Measurements from ENCODE around the gene DLG1. TPM values are rescaled to one million over a fixed set of nuclear protein-coding genes. Genes with fewer than 3 reads are reported as not detected.

Gene DLG1
- total and polyA plus RNA-seq, 4 donors: 12.7 to 51.2 (median 22.3) TPM

DNA sequence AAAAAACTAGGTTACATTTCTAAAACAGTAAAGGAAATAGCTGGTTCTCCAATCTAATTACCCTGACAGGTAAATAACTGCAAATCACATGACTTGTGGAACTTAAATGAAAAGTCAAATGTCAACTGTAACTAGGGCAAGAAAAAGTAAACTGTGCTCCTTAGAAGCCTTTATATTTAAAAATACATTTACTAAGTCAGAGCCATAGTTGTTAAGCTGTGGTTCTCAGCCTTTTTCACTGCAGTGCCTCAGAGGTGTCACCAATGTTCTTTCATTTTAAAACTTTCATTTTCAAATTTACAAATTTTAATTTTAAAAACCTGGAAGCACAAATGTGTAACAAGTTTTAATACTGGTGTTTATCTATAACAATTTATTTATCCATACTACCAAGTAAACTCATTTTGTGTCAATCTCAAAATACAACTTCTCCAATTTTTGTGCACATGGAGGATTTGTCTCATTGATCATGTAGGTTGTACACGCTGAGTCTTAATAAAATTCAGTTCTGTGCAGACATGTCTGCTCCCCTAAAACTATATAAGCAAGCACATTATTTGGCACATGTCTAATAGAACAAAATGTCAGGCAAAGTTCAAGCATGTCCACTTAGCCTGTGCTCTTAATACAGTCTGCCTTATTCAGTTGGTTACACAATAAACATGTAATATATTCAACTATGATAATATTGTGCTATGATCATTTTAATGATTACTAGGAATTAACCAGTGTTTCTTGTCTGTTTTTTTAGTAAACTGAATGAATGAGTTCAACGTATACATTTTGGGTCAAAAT, 70.4 kb downstream of the DLG1 start:
- no peak for TF ChIP-seq REST (IDR thresholded peaks at IDR 0.05)
- no peak for TF ChIP-seq SP1 (IDR thresholded peaks at IDR 0.05)
- TF ChIP-seq HNF4G (IDR thresholded peaks at IDR 0.05): no peak
- TF ChIP-seq NR2F2 (IDR thresholded peaks at IDR 0.05): no peak
- TF ChIP-seq RAD21 (IDR thresholded peaks at IDR 0.05): no peak
- TF ChIP-seq GABPA (IDR thresholded peaks at IDR 0.05 in 1 of 2, conservative IDR thresholded peaks at IDR 0.05 in 1 of 2): no peak
- TF ChIP-seq RXRA (IDR thresholded peaks at IDR 0.05): no peak
- TF ChIP-seq TAF1 (conservative IDR thresholded peaks at IDR 0.05): no peak
- TF ChIP-seq CTCF (IDR thresholded peaks at IDR 0.05; ENCODE audit: low read depth, low read length, missing input control): no peak
- TF ChIP-seq, protein P1, sequence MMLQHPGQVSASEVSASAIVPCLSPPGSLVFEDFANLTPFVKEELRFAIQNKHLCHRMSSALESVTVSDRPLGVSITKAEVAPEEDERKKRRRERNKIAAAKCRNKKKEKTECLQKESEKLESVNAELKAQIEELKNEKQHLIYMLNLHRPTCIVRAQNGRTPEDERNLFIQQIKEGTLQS (IDR thresholded peaks at IDR 0.05): no peak
- TF ChIP-seq JUND (IDR thresholded peaks at IDR 0.05): no peak
- no peak for TF ChIP-seq FOXA2 (IDR thresholded peaks at IDR 0.05)
- DNase-seq (ENCODE audit: low spot score): no peak
- Histone ChIP-seq H3K36me3 (ENCODE audit: control insufficient read depth in 4 of 4, insufficient read depth in 3 of 4, low read depth in 1 of 4, low read length in 3 of 4) (no peaks in the 10 kb centered on the region), H3K27me3 (ENCODE audit: control insufficient read depth in 4 of 4, insufficient read depth in 4 of 4, low read length in 3 of 4) (no peaks in the 10 kb centered on the region), H3K9me3 (ENCODE audit: control insufficient read depth in 4 of 4, low read length in 3 of 4) (no peaks in the 10 kb centered on the region), H3K4me1 (ENCODE audit: control insufficient read depth in 4 of 4, insufficient read depth in 4 of 4, low read length in 3 of 4) (peaks cover 0 to 23% (median 15%) of the 10 kb centered on the region in 4 donors), H3K4me3 (ENCODE audit: low read depth in 1 of 3, low read length in 3 of 3) (no peak overlapping the region), H3K27ac (ENCODE audit: low read depth in 1 of 2, low read length in 2 of 2) (no peak overlapping the region), H3K9ac (ENCODE audit: low read depth in 1 of 2, low read length in 2 of 2) (no peak overlapping the region)
- 90% methylated on average over 2 of the region's 2 CpGs for WGBS

- Histone ChIP-seq H3K4me3 (ENCODE audit: low read depth in 1 of 3, low read length in 3 of 3) (no peak overlapping the region), H3K36me3 (ENCODE audit: control insufficient read depth in 4 of 4, insufficient read depth in 3 of 4, low read depth in 1 of 4, low read length in 3 of 4) (no peaks in the 10 kb centered on the region), H3K27ac (ENCODE audit: low read depth in 1 of 2, low read length in 2 of 2) (no peak overlapping the region), H3K4me1 (ENCODE audit: control insufficient read depth in 4 of 4, insufficient read depth in 4 of 4, low read length in 3 of 4) (peaks cover 1 to 34% (median 19%) of the 10 kb centered on the region in 4 donors), H3K9me3 (ENCODE audit: control insufficient read depth in 4 of 4, low read length in 3 of 4) (no peaks in the 10 kb centered on the region), H3K9ac (ENCODE audit: low read depth in 1 of 2, low read length in 2 of 2) (no peak overlapping the region), H3K27me3 (ENCODE audit: control insufficient read depth in 4 of 4, insufficient read depth in 4 of 4, low read length in 3 of 4) (no peaks in the 10 kb centered on the region)
- WGBS: 58% methylated on average over 3 of the region's 3 CpGs
- DNase-seq (ENCODE audit: low spot score): no peak
- TF ChIP-seq, protein P2, sequence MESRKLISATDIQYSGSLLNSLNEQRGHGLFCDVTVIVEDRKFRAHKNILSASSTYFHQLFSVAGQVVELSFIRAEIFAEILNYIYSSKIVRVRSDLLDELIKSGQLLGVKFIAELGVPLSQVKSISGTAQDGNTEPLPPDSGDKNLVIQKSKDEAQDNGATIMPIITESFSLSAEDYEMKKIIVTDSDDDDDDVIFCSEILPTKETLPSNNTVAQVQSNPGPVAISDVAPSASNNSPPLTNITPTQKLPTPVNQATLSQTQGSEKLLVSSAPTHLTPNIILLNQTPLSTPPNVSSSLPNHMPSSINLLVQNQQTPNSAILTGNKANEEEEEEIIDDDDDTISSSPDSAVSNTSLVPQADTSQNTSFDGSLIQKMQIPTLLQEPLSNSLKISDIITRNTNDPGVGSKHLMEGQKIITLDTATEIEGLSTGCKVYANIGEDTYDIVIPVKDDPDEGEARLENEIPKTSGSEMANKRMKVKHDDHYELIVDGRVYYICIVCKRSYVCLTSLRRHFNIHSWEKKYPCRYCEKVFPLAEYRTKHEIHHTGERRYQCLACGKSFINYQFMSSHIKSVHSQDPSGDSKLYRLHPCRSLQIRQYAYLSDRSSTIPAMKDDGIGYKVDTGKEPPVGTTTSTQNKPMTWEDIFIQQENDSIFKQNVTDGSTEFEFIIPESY (IDR thresholded peaks at IDR 0.05): no peak
- TF ChIP-seq REST (IDR thresholded peaks at IDR 0.05): no peak
- no peak for TF ChIP-seq HNF4G (IDR thresholded peaks at IDR 0.05)
- TF ChIP-seq HNF4A (conservative IDR thresholded peaks at IDR 0.05): no peak
These were observed 72.2 kb downstream of the DLG1 start for GRCh38 chr3:197226179-197226578.

Measured in liver (tissue), 9 donors.